ENCODE measurements around the gene BEGAIN. TPM values are rescaled to one million over a fixed set of nuclear protein-coding genes. Genes with fewer than 3 reads are reported as not detected.

Gene BEGAIN
- total RNA-seq, 2 experiments from 2014 or later = 0.10 TPM; not detected in 1

DNA sequence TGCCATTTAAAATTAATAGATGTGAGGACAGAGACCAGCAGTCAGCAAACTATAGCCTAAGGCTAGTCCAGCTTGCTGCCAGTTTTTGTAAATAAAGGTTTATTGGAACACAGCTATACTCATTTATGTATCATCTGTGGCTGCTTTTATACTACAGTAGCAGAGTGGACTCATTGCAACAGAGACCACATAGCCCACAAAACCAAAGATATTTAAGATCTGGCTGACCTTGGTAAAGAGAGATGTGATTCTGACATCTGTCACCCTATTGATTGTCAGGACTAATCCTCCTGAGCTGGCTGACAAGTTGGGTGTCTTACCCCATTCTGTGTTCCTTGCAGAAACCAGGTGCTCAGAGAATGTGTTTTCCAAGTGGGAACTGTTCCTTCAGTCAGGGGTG, 99.9 kb downstream of the BEGAIN start:
- no peaks in the 10 kb centered on the region for H3K9me3 Mint-ChIP-seq
- no peaks in the 10 kb centered on the region for H3K36me3 Mint-ChIP-seq (ENCODE audit: low read depth)
- DNase-seq = no peak
- no peaks in the 10 kb centered on the region for H3K27me3 Mint-ChIP-seq
- CTCF ChIA-PET = interaction anchor here (0.6 kb wide), 1 partner anchor 965 kb away, joined by 4 read pairs; no protein-coding TSS in a partner anchor
- H3K4me3 Mint-ChIP-seq = no peak overlapping the region
- POLR2A ChIA-PET = no interaction called here
- peaks cover 34% of the 10 kb centered on the region for H3K4me1 Mint-ChIP-seq
- H3K27ac Mint-ChIP-seq = no peak overlapping the region

Other genes with a start within 250 kb of the BEGAIN start
- gene WDR25, start 210.9 kb downstream of the BEGAIN start, total RNA-seq = 1 to 10 TPM; 6.8 to 7.0 TPM
- not detected for gene DLK1, start 139.5 kb upstream of the BEGAIN start, total RNA-seq
- not detected for gene MEG3, start 238.7 kb upstream of the BEGAIN start, total RNA-seq